GM19025 (cell line): ENCODE measurements around the gene FBLN7.

Source experiments
- ATAC-seq: cut with Tn5 transposase; IDR thresholded peaks from one replicate; pipeline ENCODE4 v1.9.1; 2021; ENCODE audit warnings: mild to moderate bottlenecking, low read depth, moderate library complexity; ENCODE audit not compliant: unreplicated experiment

FBLN7 gene

GRCh38 chr2:112140205-112140802 is 2.1 kb downstream of the FBLN7 start:
- no peak for ATAC-seq

GRCh38 chr2:112140899-112141625 is 2.9 kb downstream of the FBLN7 start:
- no peak for ATAC-seq

GRCh38 chr2:112141626-112142007 is 3.4 kb downstream of the FBLN7 start:
- ATAC-seq = no peak

GRCh38 chr2:112142525-112143078 is 4.4 kb downstream of the FBLN7 start:
- no peak for ATAC-seq

- ATAC-seq = no peak
These were observed 5.0 kb downstream of the FBLN7 start for GRCh38 chr2:112143150-112143549.

- ATAC-seq = no peak
These were observed 6.8 kb downstream of the FBLN7 start for GRCh38 chr2:112144966-112145365.

GRCh38 chr2:112147382-112148168 is 9.4 kb downstream of the FBLN7 start:
- no peak for ATAC-seq

GRCh38 chr2:112148477-112148876 is 10.3 kb downstream of the FBLN7 start:
- ATAC-seq = no peak

GRCh38 chr2:112149194-112149593 is 11.0 kb downstream of the FBLN7 start:
- no peak for ATAC-seq

- no peak for ATAC-seq
These were observed 11.8 kb downstream of the FBLN7 start for GRCh38 chr2:112149866-112150435.

GRCh38 chr2:112150447-112150846 is 12.3 kb downstream of the FBLN7 start:
- no peak for ATAC-seq

- ATAC-seq = no peak
These were observed 12.7 kb downstream of the FBLN7 start for GRCh38 chr2:112150851-112151250.

- no peak for ATAC-seq
These were observed 13.1 kb downstream of the FBLN7 start for GRCh38 chr2:112151271-112151670.

- no peak for ATAC-seq
These were observed 13.7 kb downstream of the FBLN7 start for GRCh38 chr2:112151701-112152440.

- no peak for ATAC-seq
These were observed 14.4 kb downstream of the FBLN7 start for GRCh38 chr2:112152476-112153178.

GRCh38 chr2:112153179-112153490 is 14.9 kb downstream of the FBLN7 start:
- no peak for ATAC-seq

GRCh38 chr2:112153501-112153900 is 15.3 kb downstream of the FBLN7 start:
- ATAC-seq = no peak

GRCh38 chr2:112154246-112155117 is 16.3 kb downstream of the FBLN7 start:
- ATAC-seq = no peak
